ENCODE measurements around the gene MS4A6A. TPM values are rescaled to one million over a fixed set of nuclear protein-coding genes. Genes with fewer than 3 reads are reported as not detected.

Gene MS4A6A
- total RNA-seq, 1 experiment from 2014 or later: not detected

DNA sequence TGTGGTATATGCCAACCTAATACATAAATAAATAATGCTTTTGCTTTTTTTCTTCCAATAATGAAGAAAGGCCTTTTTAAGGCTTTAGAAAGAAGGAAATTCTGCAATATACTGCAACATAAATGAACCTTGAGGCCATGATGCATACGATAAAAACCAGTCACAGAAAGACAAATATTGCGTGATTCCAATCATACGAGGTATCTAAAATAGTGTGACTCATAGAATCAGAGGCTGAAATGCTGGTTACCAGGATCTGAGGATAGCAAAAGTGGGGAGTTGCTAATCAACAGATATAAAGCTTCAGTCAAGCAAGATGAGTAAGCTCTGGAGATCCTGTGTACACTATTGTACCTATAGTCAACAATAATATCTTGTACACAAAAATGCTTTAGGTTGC is 24.2 kb downstream of the MS4A6A start:
- no peak overlapping the region for H3K27ac ChIP-seq (ENCODE audit: insufficient read length, low read depth, low read length)
- no peaks in the 10 kb centered on the region for H3K79me1 ChIP-seq (ENCODE audit: insufficient read depth, low read depth, low read length, poor library complexity, severe bottlenecking)
- Mint-ChIP-seq H3K27ac (no peak overlapping the region), H3K36me3 (ENCODE audit: insufficient read depth in 1 of 3, low read depth in 3 of 3) (no peaks in the 10 kb centered on the region; a peak in 1 of 7 replicates), H3K4me1 (no peaks in the 10 kb centered on the region), H3K27me3 (ENCODE audit: low read depth) (no peaks in the 10 kb centered on the region), H3K9me3 (peaks cover 3% of the 10 kb centered on the region in 2 experiments; a peak in 4 of 5 replicates), H3K4me3 (no peak overlapping the region)
- H2BK15ac ChIP-seq (ENCODE audit: low read depth, low read length): no peak overlapping the region
- H2AFZ ChIP-seq (ENCODE audit: low read length): no peak overlapping the region
- H2BK20ac ChIP-seq (ENCODE audit: low read depth, low read length, poor library complexity, severe bottlenecking): no peak overlapping the region
- no peaks in the 10 kb centered on the region for H3K23me2 ChIP-seq (ENCODE audit: insufficient read length, low read depth, low read length, poor library complexity, severe bottlenecking)
- no peaks in the 10 kb centered on the region for H3K9me3 ChIP-seq (ENCODE audit: control insufficient read depth, low read depth, low read length)
- TF ChIP-seq, protein P1, sequence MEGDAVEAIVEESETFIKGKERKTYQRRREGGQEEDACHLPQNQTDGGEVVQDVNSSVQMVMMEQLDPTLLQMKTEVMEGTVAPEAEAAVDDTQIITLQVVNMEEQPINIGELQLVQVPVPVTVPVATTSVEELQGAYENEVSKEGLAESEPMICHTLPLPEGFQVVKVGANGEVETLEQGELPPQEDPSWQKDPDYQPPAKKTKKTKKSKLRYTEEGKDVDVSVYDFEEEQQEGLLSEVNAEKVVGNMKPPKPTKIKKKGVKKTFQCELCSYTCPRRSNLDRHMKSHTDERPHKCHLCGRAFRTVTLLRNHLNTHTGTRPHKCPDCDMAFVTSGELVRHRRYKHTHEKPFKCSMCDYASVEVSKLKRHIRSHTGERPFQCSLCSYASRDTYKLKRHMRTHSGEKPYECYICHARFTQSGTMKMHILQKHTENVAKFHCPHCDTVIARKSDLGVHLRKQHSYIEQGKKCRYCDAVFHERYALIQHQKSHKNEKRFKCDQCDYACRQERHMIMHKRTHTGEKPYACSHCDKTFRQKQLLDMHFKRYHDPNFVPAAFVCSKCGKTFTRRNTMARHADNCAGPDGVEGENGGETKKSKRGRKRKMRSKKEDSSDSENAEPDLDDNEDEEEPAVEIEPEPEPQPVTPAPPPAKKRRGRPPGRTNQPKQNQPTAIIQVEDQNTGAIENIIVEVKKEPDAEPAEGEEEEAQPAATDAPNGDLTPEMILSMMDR (conservative IDR thresholded peaks at IDR 0.05): no peak
- WGBS (ENCODE audit: extremely low coverage, insufficient read length, low lambda C conversion rate): no CpG with 5 or more reads among the region's 3 CpGs
- H3K23ac ChIP-seq (ENCODE audit: insufficient read length, low read depth, low read length): no peak overlapping the region
- no peak overlapping the region for H4K8ac ChIP-seq (replicated peaks; ENCODE audit: insufficient read length, low read depth, low read length)
- H3K18ac ChIP-seq (ENCODE audit: insufficient read length, low read depth, low read length): no peak overlapping the region
- H3K9ac ChIP-seq (ENCODE audit: extremely low read depth, insufficient read length, low read length): no peak overlapping the region
- no peak overlapping the region for H3K4ac ChIP-seq (ENCODE audit: low read depth, low read length)
- H3K4me2 ChIP-seq (ENCODE audit: insufficient read depth, insufficient read length, low read length): no peak overlapping the region
- H3K4me1 ChIP-seq (ENCODE audit: insufficient read depth, low read length): no peaks in the 10 kb centered on the region
- no peak overlapping the region for H2BK120ac ChIP-seq (ENCODE audit: low read depth, low read length, poor library complexity, severe bottlenecking)
- H3K14ac ChIP-seq (ENCODE audit: insufficient read depth, low read length): no peak overlapping the region
- H4K91ac ChIP-seq (ENCODE audit: insufficient read length, low read depth, low read length): no peak overlapping the region
- no peaks in the 10 kb centered on the region for H4K20me1 ChIP-seq (ENCODE audit: control insufficient read depth, insufficient read depth, insufficient read length)
- no peak overlapping the region for H2AK5ac ChIP-seq (ENCODE audit: insufficient read length, low read length)
- no peak overlapping the region for H2BK12ac ChIP-seq (ENCODE audit: insufficient read length, low read depth, low read length)
- no peak for DNase-seq
- no peak overlapping the region for H3T11ph ChIP-seq (ENCODE audit: low read length)
- no peaks in the 10 kb centered on the region for H3K79me2 ChIP-seq (ENCODE audit: insufficient read depth, low read length)
- H4K5ac ChIP-seq (ENCODE audit: insufficient read length, low read depth, low read length): no peak overlapping the region
- no peak overlapping the region for H3K56ac ChIP-seq (ENCODE audit: insufficient read length, low read depth, low read length)
- no peak overlapping the region for H2BK5ac ChIP-seq (ENCODE audit: insufficient read length, low read length)
- H3K27me3 ChIP-seq (ENCODE audit: insufficient read depth, low read length): no peaks in the 10 kb centered on the region
